LNCaP clone FGC (cell line): ENCODE data around the gene TMIGD1.

Source experiments
- DNase-seq: peaks from one replicate; pipeline ENCODE4 v3.0.0-alpha.2; 2011; ENCODE audit warnings: low read depth
- H3K4me3 ChIP-seq: 2 replicates; pipeline ENCODE4 v1.5.1; 2011; ENCODE audit warnings: mild to moderate bottlenecking, low read depth, low read length, control low read depth
- TF ChIP-seq, protein P1 (sequence below): IDR thresholded peaks from 2 replicates; pipeline ENCODE4 v1.5.1; 2012; ENCODE audit warnings: mild to moderate bottlenecking; ENCODE audit not compliant: control insufficient read depth, insufficient read depth; ENCODE audit errors: extremely low read depth

TMIGD1 gene

DNA sequence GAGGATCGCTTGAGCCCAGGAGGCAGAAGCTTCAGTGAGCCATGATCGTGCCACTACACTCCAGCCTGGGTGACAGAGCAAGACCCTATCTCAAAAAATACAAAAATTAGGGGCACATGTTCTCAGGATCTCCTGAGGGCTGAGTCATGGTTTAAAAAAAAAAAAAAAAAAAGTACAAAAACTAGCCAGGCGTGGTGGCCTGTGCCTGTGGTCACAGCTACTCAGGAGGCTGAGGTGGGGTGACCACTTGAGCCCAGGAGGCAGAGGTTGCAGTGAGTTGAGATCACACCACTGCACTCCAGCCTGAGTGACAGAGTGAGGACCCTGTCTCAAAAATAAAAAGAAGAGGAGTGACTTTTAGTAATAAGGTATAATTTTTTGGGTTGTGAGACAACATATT lies 59.0 kb downstream of the TMIGD1 start:
- no peak overlapping the region for H3K4me3 ChIP-seq
- DNase-seq, result no peak
- TF ChIP-seq, protein P1, sequence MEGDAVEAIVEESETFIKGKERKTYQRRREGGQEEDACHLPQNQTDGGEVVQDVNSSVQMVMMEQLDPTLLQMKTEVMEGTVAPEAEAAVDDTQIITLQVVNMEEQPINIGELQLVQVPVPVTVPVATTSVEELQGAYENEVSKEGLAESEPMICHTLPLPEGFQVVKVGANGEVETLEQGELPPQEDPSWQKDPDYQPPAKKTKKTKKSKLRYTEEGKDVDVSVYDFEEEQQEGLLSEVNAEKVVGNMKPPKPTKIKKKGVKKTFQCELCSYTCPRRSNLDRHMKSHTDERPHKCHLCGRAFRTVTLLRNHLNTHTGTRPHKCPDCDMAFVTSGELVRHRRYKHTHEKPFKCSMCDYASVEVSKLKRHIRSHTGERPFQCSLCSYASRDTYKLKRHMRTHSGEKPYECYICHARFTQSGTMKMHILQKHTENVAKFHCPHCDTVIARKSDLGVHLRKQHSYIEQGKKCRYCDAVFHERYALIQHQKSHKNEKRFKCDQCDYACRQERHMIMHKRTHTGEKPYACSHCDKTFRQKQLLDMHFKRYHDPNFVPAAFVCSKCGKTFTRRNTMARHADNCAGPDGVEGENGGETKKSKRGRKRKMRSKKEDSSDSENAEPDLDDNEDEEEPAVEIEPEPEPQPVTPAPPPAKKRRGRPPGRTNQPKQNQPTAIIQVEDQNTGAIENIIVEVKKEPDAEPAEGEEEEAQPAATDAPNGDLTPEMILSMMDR, result no peak

DNA sequence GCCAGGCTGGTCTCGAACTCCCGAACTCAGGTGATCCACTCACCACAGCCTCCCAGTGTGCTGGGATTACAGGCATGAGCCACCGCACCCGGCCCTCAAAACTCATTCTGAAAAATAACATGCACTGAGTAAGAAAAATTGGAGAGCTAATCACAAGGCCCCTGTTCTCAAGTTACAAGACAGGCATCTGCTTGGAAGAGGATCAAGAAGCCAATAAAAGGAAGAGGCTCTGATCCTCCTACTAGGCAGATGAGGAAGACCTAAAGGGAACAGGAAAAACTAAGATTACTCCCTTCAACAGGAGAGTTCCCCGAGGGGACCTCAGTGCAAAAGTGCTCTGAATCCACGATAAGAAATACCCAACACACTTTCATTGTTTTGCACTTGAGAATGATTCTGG lies 60.5 kb downstream of the TMIGD1 start:
- TF ChIP-seq, protein P1, result no peak
- no peak overlapping the region for H3K4me3 ChIP-seq
- DNase-seq, result no peak

DNA sequence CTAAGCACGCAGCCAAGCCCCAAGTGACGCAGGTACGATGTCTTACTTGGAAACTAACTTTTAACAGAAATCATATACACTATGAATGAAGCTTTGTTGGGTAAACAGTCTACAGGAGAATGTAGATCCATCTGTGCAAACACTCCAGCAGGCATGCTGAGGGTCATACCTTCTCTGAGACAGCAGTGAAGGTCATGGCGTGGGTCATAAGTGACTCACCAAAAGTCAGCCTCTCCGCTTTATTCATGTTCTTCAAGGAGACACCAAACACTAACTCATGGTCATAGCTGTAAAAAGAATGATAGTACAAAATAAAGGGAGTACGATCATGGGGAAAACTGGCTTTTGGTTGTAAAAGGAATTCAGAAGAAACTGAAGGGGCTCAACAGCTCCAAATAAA lies 62.8 kb downstream of the TMIGD1 start:
- no peak for DNase-seq
- TF ChIP-seq, protein P1, result no peak
- H3K4me3 ChIP-seq, result no peak overlapping the region

DNA sequence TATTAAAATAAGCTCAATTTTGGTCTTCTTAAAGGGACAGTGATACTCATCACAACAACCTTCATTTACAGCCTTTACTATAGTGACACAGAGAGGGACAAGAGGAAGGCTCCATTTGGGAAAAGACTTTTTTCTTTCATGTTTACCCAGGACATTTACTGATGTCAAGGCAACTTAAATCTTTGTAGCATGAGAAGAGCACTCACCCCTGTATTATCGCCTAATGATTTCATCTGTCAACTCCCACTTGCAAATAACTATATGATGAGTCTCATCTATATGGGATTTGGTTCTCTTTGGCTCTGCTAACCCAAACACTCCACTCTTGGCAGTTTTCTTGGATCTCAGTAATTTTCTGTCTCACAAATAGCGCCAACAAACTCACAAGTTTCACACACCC lies 66.2 kb downstream of the TMIGD1 start:
- no peak for DNase-seq
- TF ChIP-seq, protein P1, result no peak
- no peak overlapping the region for H3K4me3 ChIP-seq
